B cell (primary cell): Measurements from ENCODE around the gene CTNNA1.

Experiments used
- EZH2 ChIP-seq: IDR thresholded peaks from 2 replicates; pipeline ENCODE4 v1.6.1; 2012; ENCODE audit warnings: borderline replicate concordance, low read depth, mild to moderate bottlenecking, moderate library complexity, low read length; ENCODE audit not compliant: insufficient read depth, poor library complexity, severe bottlenecking
- TF ChIP-seq, protein P1 (sequence below): fragments of 200-600 bp; IDR thresholded peaks from one replicate; pipeline ENCODE4 v1.8.0; 2022; ENCODE audit warnings: antibody characterized with exemption, mild to moderate bottlenecking

DNA sequence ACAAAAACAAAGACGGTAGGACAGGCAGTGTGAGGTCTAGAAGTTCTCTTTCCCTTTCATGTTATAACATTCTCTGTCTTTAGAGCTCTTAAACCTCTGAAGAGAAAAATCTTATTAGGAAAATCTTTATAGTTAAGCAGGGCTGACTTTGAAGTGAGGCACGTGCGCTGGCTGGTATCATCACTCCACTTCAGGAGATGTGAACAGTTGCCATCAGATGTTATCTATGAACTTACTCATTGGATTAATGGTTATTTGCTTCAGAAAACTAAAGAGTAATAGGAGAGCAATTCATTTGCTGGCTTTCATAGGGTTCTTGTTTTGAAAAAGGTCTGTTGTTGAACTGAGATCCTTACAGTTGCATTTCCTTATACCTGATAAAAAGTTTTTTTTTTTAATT lies 96.2 kb downstream of the CTNNA1 start:
- TF ChIP-seq, protein P1, sequence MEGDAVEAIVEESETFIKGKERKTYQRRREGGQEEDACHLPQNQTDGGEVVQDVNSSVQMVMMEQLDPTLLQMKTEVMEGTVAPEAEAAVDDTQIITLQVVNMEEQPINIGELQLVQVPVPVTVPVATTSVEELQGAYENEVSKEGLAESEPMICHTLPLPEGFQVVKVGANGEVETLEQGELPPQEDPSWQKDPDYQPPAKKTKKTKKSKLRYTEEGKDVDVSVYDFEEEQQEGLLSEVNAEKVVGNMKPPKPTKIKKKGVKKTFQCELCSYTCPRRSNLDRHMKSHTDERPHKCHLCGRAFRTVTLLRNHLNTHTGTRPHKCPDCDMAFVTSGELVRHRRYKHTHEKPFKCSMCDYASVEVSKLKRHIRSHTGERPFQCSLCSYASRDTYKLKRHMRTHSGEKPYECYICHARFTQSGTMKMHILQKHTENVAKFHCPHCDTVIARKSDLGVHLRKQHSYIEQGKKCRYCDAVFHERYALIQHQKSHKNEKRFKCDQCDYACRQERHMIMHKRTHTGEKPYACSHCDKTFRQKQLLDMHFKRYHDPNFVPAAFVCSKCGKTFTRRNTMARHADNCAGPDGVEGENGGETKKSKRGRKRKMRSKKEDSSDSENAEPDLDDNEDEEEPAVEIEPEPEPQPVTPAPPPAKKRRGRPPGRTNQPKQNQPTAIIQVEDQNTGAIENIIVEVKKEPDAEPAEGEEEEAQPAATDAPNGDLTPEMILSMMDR = no peak
- TF ChIP-seq EZH2 = no peak
